ENCODE measurements around the gene CLCN2.
A peak's percentile ranks its signal among the peaks of the same experiment; 100 is the strongest.
"Not testable (repeated sequence)": the region's sequence is repeated elsewhere in the genome, so short reads cannot be mapped to it uniquely, and the experiment has no call there.

Gene CLCN2

DNA sequence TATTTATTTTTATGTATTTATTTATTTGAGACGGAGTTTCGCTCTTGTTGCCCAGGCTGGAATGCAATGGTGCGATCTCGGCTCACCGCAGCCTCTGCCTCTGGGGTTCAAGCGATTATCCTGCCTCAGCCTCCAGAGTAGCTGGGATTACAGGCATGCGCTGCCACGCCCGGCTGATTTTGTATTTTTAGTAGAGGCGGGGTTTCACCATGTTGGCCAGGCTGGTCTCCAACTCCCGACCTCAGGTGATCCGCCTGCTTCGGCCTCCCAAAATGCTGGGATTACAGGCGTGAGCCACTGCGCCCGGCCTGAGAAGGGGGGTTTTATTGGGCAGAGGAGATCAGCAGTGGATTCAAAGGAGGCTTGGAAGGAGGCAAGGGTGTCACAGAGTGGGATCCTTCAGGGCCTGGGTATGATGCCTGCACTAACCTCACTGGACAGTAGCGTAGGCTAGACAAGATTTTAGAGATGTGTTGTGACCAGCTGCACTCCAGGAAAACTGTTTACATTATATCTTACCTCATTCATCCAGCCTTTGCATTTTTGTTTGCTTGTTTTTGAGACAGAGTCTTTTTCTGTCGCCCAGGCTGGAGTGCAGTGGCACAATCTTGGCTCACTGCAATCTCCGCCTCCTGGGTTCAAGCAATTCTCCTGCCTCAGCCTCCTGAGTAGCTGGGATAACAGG is 21.8 kb downstream of the CLCN2 start:
- not testable (repeated sequence) for H2AK5ac ChIP-seq (ENCODE audit: low read length, severe bottlenecking); H2BK120ac ChIP-seq (ENCODE audit: low read depth, low read length); H2AFZ ChIP-seq (ENCODE audit: low read depth, low read length); H4K91ac ChIP-seq (ENCODE audit: low read length); H3K9me3 ChIP-seq (ENCODE audit: control insufficient read depth, low read length); H3K27ac ChIP-seq (ENCODE audit: low read length, poor library complexity, severe bottlenecking); H3K18ac ChIP-seq (ENCODE audit: low read depth in 1 of 2, low read length in 2 of 2); H2BK5ac ChIP-seq (ENCODE audit: low read depth, low read length, poor library complexity, severe bottlenecking); H2BK12ac ChIP-seq (ENCODE audit: low read length in 2 of 2); H3K23ac ChIP-seq (ENCODE audit: low read length in 2 of 2); H3K14ac ChIP-seq (ENCODE audit: low read length in 2 of 2); H3K4me2 ChIP-seq (ENCODE audit: low read length, poor library complexity, severe bottlenecking); H2BK15ac ChIP-seq (ENCODE audit: low read depth, poor library complexity, severe bottlenecking); H3K4ac ChIP-seq (ENCODE audit: low read depth in 1 of 2, low read length in 2 of 2); H3K27me3 ChIP-seq (ENCODE audit: control insufficient read depth in 1 of 2, insufficient read depth in 1 of 2, low read length in 2 of 2); H4K8ac ChIP-seq (ENCODE audit: low read length)
- DNase-seq: peak; percentile 65
- 92% methylated on average over 19 of the region's 19 CpGs for WGBS
- peaks cover 36 to 39% of the 10 kb centered on the region in 2 experiments for H3K36me3 ChIP-seq (ENCODE audit: control insufficient read depth in 1 of 2, insufficient read depth in 2 of 2, low read depth in 1 of 2, low read length in 2 of 2)
- H3K9ac ChIP-seq (ENCODE audit: low read length): peak overlapping the region; percentile 90
- H3K79me1 ChIP-seq (replicated peaks; ENCODE audit: low read length, poor library complexity, severe bottlenecking): peaks cover 26% of the 10 kb centered on the region
- H3K4me1 ChIP-seq (ENCODE audit: control insufficient read depth, insufficient read depth, low read depth, low read length): peaks cover 52% of the 10 kb centered on the region
- H3K4me3 ChIP-seq (ENCODE audit: insufficient read depth in 1 of 2, low read depth in 1 of 2, low read length in 2 of 2): peak overlapping the region in 1 of 2 experiments; percentile 86

DNA sequence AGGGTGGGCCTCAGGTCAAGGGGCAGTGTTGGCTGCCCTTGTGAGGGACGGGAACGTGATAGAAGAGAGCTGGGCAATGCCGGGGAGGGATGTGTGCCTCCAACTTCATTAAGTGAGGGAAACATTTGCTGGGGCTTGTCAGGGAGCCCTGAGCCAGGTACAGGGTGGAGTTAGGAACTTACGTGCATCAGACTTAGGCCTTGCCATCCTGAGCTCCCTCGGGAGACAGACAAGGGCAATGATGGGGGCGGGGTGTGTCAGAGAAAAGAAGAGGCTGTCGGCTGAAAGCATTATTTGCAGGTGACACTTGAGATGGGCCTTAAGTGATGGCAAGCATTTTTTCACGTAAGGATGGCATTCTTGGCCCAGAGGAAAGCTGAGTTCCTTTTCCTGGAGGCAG is 22.4 kb downstream of the CLCN2 start:
- no peak overlapping the region for H2AFZ ChIP-seq (ENCODE audit: low read depth, low read length)
- peak overlapping the region; percentile 90 for H3K9ac ChIP-seq (ENCODE audit: low read length)
- H3K27ac ChIP-seq (ENCODE audit: low read length, poor library complexity, severe bottlenecking): no peak overlapping the region
- H3K14ac ChIP-seq (ENCODE audit: low read length in 2 of 2): peak overlapping the region in 1 of 2 experiments; percentile 37
- H3K4ac ChIP-seq (ENCODE audit: low read depth in 1 of 2, low read length in 2 of 2): no peak overlapping the region
- peak overlapping the region in 1 of 2 experiments; percentile 86 for H3K4me3 ChIP-seq (ENCODE audit: insufficient read depth in 1 of 2, low read depth in 1 of 2, low read length in 2 of 2)
- H3K23ac ChIP-seq (ENCODE audit: low read length in 2 of 2): no peak overlapping the region
- no peak overlapping the region for H3K18ac ChIP-seq (ENCODE audit: low read depth in 1 of 2, low read length in 2 of 2)
- H2BK120ac ChIP-seq (ENCODE audit: low read depth, low read length): no peak overlapping the region
- no peaks in the 10 kb centered on the region for H3K9me3 ChIP-seq (ENCODE audit: control insufficient read depth, low read length)
- peak overlapping the region; percentile 25 for H3K4me2 ChIP-seq (ENCODE audit: low read length, poor library complexity, severe bottlenecking)
- 85% methylated on average over 8 of the region's 8 CpGs for WGBS
- H3K27me3 ChIP-seq (ENCODE audit: control insufficient read depth in 1 of 2, insufficient read depth in 1 of 2, low read length in 2 of 2): no peaks in the 10 kb centered on the region
- H2AK5ac ChIP-seq (ENCODE audit: low read length, severe bottlenecking): no peak overlapping the region
- H4K91ac ChIP-seq (ENCODE audit: low read length): no peak overlapping the region
- peaks cover 25% of the 10 kb centered on the region for H3K79me1 ChIP-seq (replicated peaks; ENCODE audit: low read length, poor library complexity, severe bottlenecking)
- no peak overlapping the region for H4K8ac ChIP-seq (ENCODE audit: low read length)
- peaks cover 48% of the 10 kb centered on the region for H3K4me1 ChIP-seq (ENCODE audit: control insufficient read depth, insufficient read depth, low read depth, low read length)
- no peak overlapping the region for H2BK12ac ChIP-seq (ENCODE audit: low read length in 2 of 2)
- H3K36me3 ChIP-seq (ENCODE audit: control insufficient read depth in 1 of 2, insufficient read depth in 2 of 2, low read depth in 1 of 2, low read length in 2 of 2): peaks cover 38% of the 10 kb centered on the region in 2 experiments
- H2BK15ac ChIP-seq (ENCODE audit: low read depth, poor library complexity, severe bottlenecking): no peak overlapping the region
- no peak for DNase-seq
- no peak overlapping the region for H2BK5ac ChIP-seq (ENCODE audit: low read depth, low read length, poor library complexity, severe bottlenecking)

DNA sequence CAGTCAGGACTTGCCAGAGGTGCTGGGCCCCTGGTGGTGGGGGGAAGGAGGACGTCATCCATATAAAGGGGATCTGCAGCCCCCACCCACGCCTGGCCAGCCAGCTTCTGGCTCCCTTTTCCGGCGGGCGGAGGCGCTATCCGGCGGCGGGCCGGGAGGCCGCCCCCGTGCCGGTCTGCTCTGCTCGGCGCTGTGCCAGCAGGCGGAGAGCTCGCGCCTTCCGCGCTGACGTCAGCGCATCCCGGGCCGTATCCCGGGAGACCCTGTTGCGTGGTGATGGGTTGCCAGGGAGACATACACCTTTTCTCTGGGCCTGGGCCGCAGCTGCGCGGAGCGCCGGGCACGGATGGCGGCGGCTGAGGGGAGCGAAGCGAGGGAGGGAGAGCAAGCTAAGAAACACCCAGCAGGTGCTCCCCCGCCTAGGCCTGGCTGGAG is 22.9 kb downstream of the CLCN2 start:
- no peak overlapping the region for H3K14ac ChIP-seq (ENCODE audit: low read length in 2 of 2)
- peak overlapping the region; percentile 22 for H4K91ac ChIP-seq (ENCODE audit: low read length)
- H3K9me3 ChIP-seq (ENCODE audit: control insufficient read depth, low read length): no peaks in the 10 kb centered on the region
- no peak overlapping the region for H2AFZ ChIP-seq (ENCODE audit: low read depth, low read length)
- peak overlapping the region; percentile 25 for H3K4me2 ChIP-seq (ENCODE audit: low read length, poor library complexity, severe bottlenecking)
- H3K23ac ChIP-seq (ENCODE audit: low read length in 2 of 2): no peak overlapping the region
- H3K9ac ChIP-seq (ENCODE audit: low read length): peak overlapping the region; percentile 90
- peak overlapping the region in 1 of 2 experiments; percentile 86 for H3K4me3 ChIP-seq (ENCODE audit: insufficient read depth in 1 of 2, low read depth in 1 of 2, low read length in 2 of 2)
- H3K79me1 ChIP-seq (replicated peaks; ENCODE audit: low read length, poor library complexity, severe bottlenecking): peaks cover 27% of the 10 kb centered on the region
- H3K4ac ChIP-seq (ENCODE audit: low read depth in 1 of 2, low read length in 2 of 2): peak overlapping the region in 1 of 2 experiments; percentile 42
- peak overlapping the region; percentile 25 to 46 for H3K18ac ChIP-seq (ENCODE audit: low read depth in 1 of 2, low read length in 2 of 2)
- H4K8ac ChIP-seq (ENCODE audit: low read length): peak overlapping the region; percentile 13
- peak; percentile 68 for DNase-seq
- peaks cover 42% of the 10 kb centered on the region in 2 experiments for H3K36me3 ChIP-seq (ENCODE audit: control insufficient read depth in 1 of 2, insufficient read depth in 2 of 2, low read depth in 1 of 2, low read length in 2 of 2)
- 32% methylated on average over 37 of the region's 37 CpGs for WGBS
- H2BK120ac ChIP-seq (ENCODE audit: low read depth, low read length): no peak overlapping the region
- no peak overlapping the region for H3K27ac ChIP-seq (ENCODE audit: low read length, poor library complexity, severe bottlenecking)
- no peak overlapping the region for H2BK15ac ChIP-seq (ENCODE audit: low read depth, poor library complexity, severe bottlenecking)
- no peak overlapping the region for H2BK5ac ChIP-seq (ENCODE audit: low read depth, low read length, poor library complexity, severe bottlenecking)
- no peaks in the 10 kb centered on the region for H3K27me3 ChIP-seq (ENCODE audit: control insufficient read depth in 1 of 2, insufficient read depth in 1 of 2, low read length in 2 of 2)
- peaks cover 49% of the 10 kb centered on the region for H3K4me1 ChIP-seq (ENCODE audit: control insufficient read depth, insufficient read depth, low read depth, low read length)
- H2BK12ac ChIP-seq (ENCODE audit: low read length in 2 of 2): no peak overlapping the region
- H2AK5ac ChIP-seq (ENCODE audit: low read length, severe bottlenecking): peak overlapping the region; percentile 45

DNA sequence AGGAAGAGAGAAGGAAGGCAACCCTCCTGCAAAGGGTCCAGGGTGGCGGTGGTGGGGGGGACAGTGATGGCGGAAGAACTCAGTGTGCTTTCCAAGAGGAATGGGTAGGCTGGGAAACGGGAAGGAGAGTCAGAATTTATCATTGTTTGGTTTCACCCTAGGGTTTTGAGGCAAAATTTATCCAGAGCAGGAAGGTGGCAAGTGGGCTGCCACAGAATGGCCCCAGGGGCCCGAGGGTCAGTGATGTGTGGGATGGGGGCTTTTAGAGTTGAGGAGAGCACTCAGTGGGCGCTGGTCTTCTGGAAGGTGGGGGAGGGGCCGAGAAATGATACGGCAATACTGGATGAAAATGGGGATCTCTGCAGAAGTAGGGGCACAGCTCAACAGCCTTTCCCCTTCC is 23.4 kb downstream of the CLCN2 start:
- Histone ChIP-seq H2AK5ac (ENCODE audit: low read length, severe bottlenecking) (peak overlapping the region; percentile 45), H3K23ac (ENCODE audit: low read length in 2 of 2) (no peak overlapping the region), H3K4me1 (ENCODE audit: control insufficient read depth, insufficient read depth, low read depth, low read length) (peaks cover 48% of the 10 kb centered on the region), H4K91ac (ENCODE audit: low read length) (no peak overlapping the region), H2BK15ac (ENCODE audit: low read depth, poor library complexity, severe bottlenecking) (no peak overlapping the region), H3K36me3 (ENCODE audit: control insufficient read depth in 1 of 2, insufficient read depth in 2 of 2, low read depth in 1 of 2, low read length in 2 of 2) (peaks cover 42% of the 10 kb centered on the region in 2 experiments), H3K4me3 (ENCODE audit: insufficient read depth in 1 of 2, low read depth in 1 of 2, low read length in 2 of 2) (peak overlapping the region in 1 of 2 experiments; percentile 86), H3K4me2 (ENCODE audit: low read length, poor library complexity, severe bottlenecking) (no peak overlapping the region), H3K18ac (ENCODE audit: low read depth in 1 of 2, low read length in 2 of 2) (peak overlapping the region in 1 of 2 experiments; percentile 46), H3K79me1 (replicated peaks; ENCODE audit: low read length, poor library complexity, severe bottlenecking) (peaks cover 30% of the 10 kb centered on the region), H3K9ac (ENCODE audit: low read length) (peak overlapping the region; percentile 90), H3K27me3 (ENCODE audit: control insufficient read depth in 1 of 2, insufficient read depth in 1 of 2, low read length in 2 of 2) (no peaks in the 10 kb centered on the region), H2BK120ac (ENCODE audit: low read depth, low read length) (no peak overlapping the region), H2AFZ (ENCODE audit: low read depth, low read length) (no peak overlapping the region), H4K8ac (ENCODE audit: low read length) (no peak overlapping the region), H3K27ac (ENCODE audit: low read length, poor library complexity, severe bottlenecking) (no peak overlapping the region), H3K9me3 (ENCODE audit: control insufficient read depth, low read length) (no peaks in the 10 kb centered on the region), H3K14ac (ENCODE audit: low read length in 2 of 2) (no peak overlapping the region), H2BK12ac (ENCODE audit: low read length in 2 of 2) (no peak overlapping the region), H3K4ac (ENCODE audit: low read depth in 1 of 2, low read length in 2 of 2) (no peak overlapping the region), H2BK5ac (ENCODE audit: low read depth, low read length, poor library complexity, severe bottlenecking) (no peak overlapping the region)
- WGBS: 86% methylated on average over 6 of the region's 7 CpGs
- DNase-seq: no peak

All from mesenchymal stem cell (in vitro differentiated cells and primary cell).